ENCODE results near the gene MED12L. TPM values are rescaled to one million over a fixed set of nuclear protein-coding genes. Genes with fewer than 3 reads are reported as not detected.

MED12L gene
- total RNA-seq, 6 donors from 2014 or later, result 0.27 to 1.5 (median 0.31) TPM; not detected in 2

DNA sequence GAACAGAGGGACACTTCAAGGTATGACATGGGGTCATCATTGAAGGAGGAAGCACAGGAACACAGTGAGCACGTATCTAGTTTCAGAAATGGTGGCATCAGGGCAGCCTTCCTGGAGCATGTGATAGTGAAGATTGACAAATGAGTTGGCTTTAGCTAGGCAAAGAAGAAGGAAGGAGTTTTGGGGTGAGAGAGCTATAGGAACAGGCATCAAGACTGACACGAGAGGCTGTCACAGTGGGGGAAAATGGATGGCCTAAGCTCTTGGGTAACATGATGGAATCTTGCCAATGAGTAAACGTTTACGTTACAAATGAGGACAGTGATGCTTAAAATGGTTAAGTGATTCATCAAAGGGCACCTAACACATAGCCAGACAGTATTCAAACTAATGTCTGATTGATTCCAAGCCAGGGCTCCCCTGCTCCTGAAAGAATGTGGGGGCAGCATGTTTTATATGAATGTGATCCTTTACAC, 140.7 kb downstream of the MED12L start:
- ATAC-seq (ENCODE audit: low FRiP score in 2 of 2), result no peak
- no peak for DNase-seq
- TF ChIP-seq POLR2A (IDR thresholded peaks at IDR 0.05), result no peak
- Histone ChIP-seq H3K9me3 (no peaks in the 10 kb centered on the region), H3K27ac (no peak overlapping the region), H3K4me1 (peaks cover 4 to 10% (median 9%) of the 10 kb centered on the region in 4 donors), H3K4me3 (no peak overlapping the region), H3K36me3 (no peaks in the 10 kb centered on the region), H3K27me3 (no peaks in the 10 kb centered on the region)
- 20 to 29% methylated on average over 4 of the region's 4 CpGs for WGBS, 2 donors

GRCh38 chr3:151226825-151227224, 141.4 kb downstream of the MED12L start:
- Histone ChIP-seq H3K27me3 (no peaks in the 10 kb centered on the region), H3K27ac (no peak overlapping the region), H3K9me3 (no peaks in the 10 kb centered on the region), H3K4me3 (no peak overlapping the region), H3K4me1 (peaks cover 4 to 10% (median 9%) of the 10 kb centered on the region in 4 donors), H3K36me3 (no peaks in the 10 kb centered on the region)
- no peak for DNase-seq
- ATAC-seq (ENCODE audit: low FRiP score in 2 of 2), result no peak
- TF ChIP-seq, protein P1, sequence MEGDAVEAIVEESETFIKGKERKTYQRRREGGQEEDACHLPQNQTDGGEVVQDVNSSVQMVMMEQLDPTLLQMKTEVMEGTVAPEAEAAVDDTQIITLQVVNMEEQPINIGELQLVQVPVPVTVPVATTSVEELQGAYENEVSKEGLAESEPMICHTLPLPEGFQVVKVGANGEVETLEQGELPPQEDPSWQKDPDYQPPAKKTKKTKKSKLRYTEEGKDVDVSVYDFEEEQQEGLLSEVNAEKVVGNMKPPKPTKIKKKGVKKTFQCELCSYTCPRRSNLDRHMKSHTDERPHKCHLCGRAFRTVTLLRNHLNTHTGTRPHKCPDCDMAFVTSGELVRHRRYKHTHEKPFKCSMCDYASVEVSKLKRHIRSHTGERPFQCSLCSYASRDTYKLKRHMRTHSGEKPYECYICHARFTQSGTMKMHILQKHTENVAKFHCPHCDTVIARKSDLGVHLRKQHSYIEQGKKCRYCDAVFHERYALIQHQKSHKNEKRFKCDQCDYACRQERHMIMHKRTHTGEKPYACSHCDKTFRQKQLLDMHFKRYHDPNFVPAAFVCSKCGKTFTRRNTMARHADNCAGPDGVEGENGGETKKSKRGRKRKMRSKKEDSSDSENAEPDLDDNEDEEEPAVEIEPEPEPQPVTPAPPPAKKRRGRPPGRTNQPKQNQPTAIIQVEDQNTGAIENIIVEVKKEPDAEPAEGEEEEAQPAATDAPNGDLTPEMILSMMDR (IDR thresholded peaks at IDR 0.05), result no peak
- no peak for TF ChIP-seq POLR2A (IDR thresholded peaks at IDR 0.05)
- TF ChIP-seq POLR2AphosphoS5 (IDR thresholded peaks at IDR 0.05), result no peak
- no peak for TF ChIP-seq EP300 (IDR thresholded peaks at IDR 0.05)
- 85 to 91% methylated on average over 5 of the region's 5 CpGs for WGBS, 2 donors

GRCh38 chr3:151227266-151227806, 141.9 kb downstream of the MED12L start:
- Histone ChIP-seq H3K36me3 (no peaks in the 10 kb centered on the region), H3K27me3 (no peaks in the 10 kb centered on the region), H3K4me1 (peaks cover 4 to 10% (median 9%) of the 10 kb centered on the region in 4 donors), H3K9me3 (no peaks in the 10 kb centered on the region), H3K4me3 (no peak overlapping the region), H3K27ac (no peak overlapping the region)
- DNase-seq (no peak), ATAC-seq (ENCODE audit: low FRiP score in 2 of 2) (peak in 1 of 2 donors; percentile 11)
- WGBS, 2 donors, result 69 to 79% methylated on average over 6 of the region's 6 CpGs
- no peak for TF ChIP-seq POLR2A (IDR thresholded peaks at IDR 0.05)
- no peak for TF ChIP-seq POLR2AphosphoS5 (IDR thresholded peaks at IDR 0.05)
- TF ChIP-seq, protein P1 (IDR thresholded peaks at IDR 0.05), result no peak
- TF ChIP-seq EP300 (IDR thresholded peaks at IDR 0.05), result no peak

GRCh38 chr3:151227807-151228665, 142.6 kb downstream of the MED12L start:
- Histone ChIP-seq H3K4me1 (peaks cover 4 to 10% (median 9%) of the 10 kb centered on the region in 4 donors), H3K27me3 (no peaks in the 10 kb centered on the region), H3K27ac (peak overlapping the region in 1 of 4 donors; percentile 3), H3K4me3 (no peak overlapping the region), H3K36me3 (no peaks in the 10 kb centered on the region), H3K9me3 (no peaks in the 10 kb centered on the region)
- DNase-seq, result peak in 1 of 2 donors; percentile 75
- TF ChIP-seq, protein P1 (IDR thresholded peaks at IDR 0.05), result peak; percentile 74 to 86 (median 86)
- TF ChIP-seq POLR2A (IDR thresholded peaks at IDR 0.05), result no peak
- WGBS, 2 donors, result 40 to 44% methylated on average over 9 of the region's 9 CpGs
- ATAC-seq (ENCODE audit: low FRiP score in 2 of 2), result peak; percentile 91 to 93

- peaks cover 4 to 10% (median 9%) of the 10 kb centered on the region in 4 donors for H3K4me1 ChIP-seq
- H3K9me3 ChIP-seq, result no peaks in the 10 kb centered on the region
- no peak overlapping the region for H3K4me3 ChIP-seq
- no peak for ATAC-seq (ENCODE audit: low FRiP score in 2 of 2)
- TF ChIP-seq, protein P1 (IDR thresholded peaks at IDR 0.05), result no peak
- no peak for TF ChIP-seq POLR2AphosphoS5 (IDR thresholded peaks at IDR 0.05)
- TF ChIP-seq POLR2A (IDR thresholded peaks at IDR 0.05), result no peak
- TF ChIP-seq EP300 (IDR thresholded peaks at IDR 0.05), result no peak
- H3K27ac ChIP-seq, result no peak overlapping the region
- no peaks in the 10 kb centered on the region for H3K36me3 ChIP-seq
- no peaks in the 10 kb centered on the region for H3K27me3 ChIP-seq
- WGBS, 2 donors, result 92 to 100% methylated on average over 1 of the region's 1 CpG
- DNase-seq, result no peak
Measured at GRCh38 chr3:151228666-151229040, 143.2 kb downstream of the MED12L start.

All from upper lobe of left lung (tissue), 6 donors.